H9 (cell line): ENCODE results near the gene PLD5. TPM values are rescaled to one million over a fixed set of nuclear protein-coding genes. Genes with fewer than 3 reads are reported as not detected.

ENCODE experiments used
- DNase-seq: peaks from one replicate; pipeline ENCODE4 v3.0.0-alpha.2; 2017
- H2AFZ ChIP-seq: one replicate; pipeline ENCODE4 v1.6.1; 2013; ENCODE audit warnings: mild to moderate bottlenecking, low read length, control low read depth, moderate library complexity
- H2AK5ac ChIP-seq: 2 replicates; pipeline ENCODE4 v1.6.1; 2013; ENCODE audit warnings: low read length, control low read depth, mixed read lengths; ENCODE audit not compliant: insufficient read length
- H2BK120ac ChIP-seq: one replicate; pipeline ENCODE4 v1.6.1; 2013; ENCODE audit warnings: low read depth, mild to moderate bottlenecking, low read length, control low read depth, inconsistent platforms; ENCODE audit not compliant: poor library complexity, severe bottlenecking
- H2BK12ac ChIP-seq: 2 replicates; pipeline ENCODE4 v1.6.1; 2013; ENCODE audit warnings: low read length, control low read depth, mixed read lengths, low read depth; ENCODE audit not compliant: insufficient read length
- H2BK15ac ChIP-seq: 2 replicates; pipeline ENCODE4 v1.6.1; 2013; ENCODE audit warnings: low read depth, low read length, control low read depth
- H2BK20ac ChIP-seq: one replicate; pipeline ENCODE4 v1.6.1; 2013; ENCODE audit warnings: low read depth, mild to moderate bottlenecking, low read length, control low read depth, inconsistent platforms; ENCODE audit not compliant: poor library complexity, severe bottlenecking
- H2BK5ac ChIP-seq: 2 replicates; pipeline ENCODE4 v1.6.1; 2013; ENCODE audit warnings: low read length, control low read depth, mixed read lengths; ENCODE audit not compliant: insufficient read length
- H3K14ac ChIP-seq: 2 replicates; pipeline ENCODE4 v1.6.1; 2013; ENCODE audit warnings: low read length, control low read depth; ENCODE audit not compliant: insufficient read depth
- H3K18ac ChIP-seq: 2 replicates; pipeline ENCODE4 v1.6.1; 2013; ENCODE audit warnings: low read depth, mild to moderate bottlenecking, mixed read lengths, low read length, control low read depth; ENCODE audit not compliant: insufficient read length
- H3K23ac ChIP-seq: 2 replicates; pipeline ENCODE4 v1.6.1; 2013; ENCODE audit warnings: low read length, control low read depth, mixed read lengths, low read depth; ENCODE audit not compliant: insufficient read length
- H3K23me2 ChIP-seq: 2 replicates; pipeline ENCODE4 v1.6.1; 2013; ENCODE audit warnings: low read depth, mild to moderate bottlenecking, mixed read lengths, low read length, control low read depth; ENCODE audit not compliant: insufficient read length, poor library complexity, severe bottlenecking
- H3K27ac ChIP-seq: 2 replicates; pipeline ENCODE4 v1.5.1; 2013; ENCODE audit warnings: low read length, control low read depth, mixed read lengths, low read depth; ENCODE audit not compliant: insufficient read length
- H3K27me3 ChIP-seq: 2 replicates; pipeline ENCODE4 v1.6.1; 2013; ENCODE audit warnings: low read length, control low read depth, inconsistent platforms; ENCODE audit not compliant: insufficient read depth
- H3K4ac ChIP-seq: 2 replicates; pipeline ENCODE4 v1.6.1; 2013; ENCODE audit warnings: low read depth, mild to moderate bottlenecking, control low read depth, inconsistent platforms, low read length, moderate library complexity
- H3K4me1 ChIP-seq: 2 replicates; pipeline ENCODE4 v1.6.1; 2013; ENCODE audit warnings: low read length, control low read depth, inconsistent platforms; ENCODE audit not compliant: insufficient read depth
- H3K4me2 ChIP-seq: 2 replicates; pipeline ENCODE4 v1.6.1; 2013; ENCODE audit warnings: low read length, control low read depth, mixed read lengths; ENCODE audit not compliant: insufficient read length, insufficient read depth
- H3K56ac ChIP-seq: 2 replicates; pipeline ENCODE4 v1.6.1; 2013; ENCODE audit warnings: low read depth, mild to moderate bottlenecking, mixed read lengths, low read length, control low read depth; ENCODE audit not compliant: insufficient read length
- H3K79me1 ChIP-seq: 2 replicates; pipeline ENCODE4 v1.6.1; 2013; ENCODE audit warnings: low read depth, mild to moderate bottlenecking, moderate library complexity, low read length, control low read depth, inconsistent platforms; ENCODE audit not compliant: insufficient read depth, poor library complexity, severe bottlenecking
- H3K79me2 ChIP-seq: 2 replicates; pipeline ENCODE4 v1.6.1; 2013; ENCODE audit warnings: low read length, control low read depth, inconsistent platforms; ENCODE audit not compliant: insufficient read depth
- H3K9ac ChIP-seq: 2 replicates; pipeline ENCODE4 v1.6.1; 2013; ENCODE audit warnings: low read length, control low read depth, mixed read lengths; ENCODE audit not compliant: insufficient read length; ENCODE audit errors: extremely low read depth
- H3K9me3 ChIP-seq: one replicate; pipeline ENCODE4 v1.6.1; 2013; ENCODE audit warnings: low read depth, low read length, inconsistent platforms; ENCODE audit not compliant: control insufficient read depth
- H3T11ph ChIP-seq: one replicate; pipeline ENCODE4 v1.6.1; 2013; ENCODE audit warnings: mild to moderate bottlenecking, low read length, control low read depth, inconsistent platforms
- H4K20me1 ChIP-seq: one replicate; pipeline ENCODE4 v1.6.1; 2013; ENCODE audit not compliant: control insufficient read depth, insufficient read length, insufficient read depth
- H4K5ac ChIP-seq: 2 replicates; pipeline ENCODE4 v1.6.1; 2013; ENCODE audit warnings: low read depth, mild to moderate bottlenecking, mixed read lengths, low read length, control low read depth; ENCODE audit not compliant: insufficient read length
- H4K8ac ChIP-seq: replicated peaks from 2 replicates; pipeline ENCODE4 v1.6.1; 2013; ENCODE audit warnings: low read length, control low read depth, mixed read lengths, low read depth; ENCODE audit not compliant: insufficient read length
- H4K91ac ChIP-seq: 2 replicates; pipeline ENCODE4 v1.6.1; 2013; ENCODE audit warnings: low read depth, mild to moderate bottlenecking, moderate library complexity, mixed read lengths, low read length, control low read depth; ENCODE audit not compliant: insufficient read length
- H3K27ac Mint-ChIP-seq, 3 experiments: 2 replicates in 2 of 3; 3 replicates in 1 of 3; pipeline ENCODE4 v1.8.0; 2020 to 2021; ENCODE audit warnings: mixed read lengths in 3 of 3, mild to moderate bottlenecking in 1 of 3, moderate library complexity in 1 of 3
- H3K27me3 Mint-ChIP-seq: 2 replicates; pipeline ENCODE4 v1.8.0; 2021; ENCODE audit warnings: low read depth, mild to moderate bottlenecking, moderate library complexity, mixed read lengths
- H3K36me3 Mint-ChIP-seq, 3 experiments: 2 replicates in 2 of 3; 3 replicates in 1 of 3; pipeline ENCODE4 v1.8.0; 2020 to 2021; ENCODE audit warnings: low read depth in 3 of 3, mixed read lengths in 3 of 3; ENCODE audit not compliant: insufficient read depth in 1 of 3
- H3K4me1 Mint-ChIP-seq, 2 experiments: 2 replicates each; pipeline ENCODE4 v1.8.0; 2020; ENCODE audit warnings: mixed read lengths in 2 of 2
- H3K4me3 Mint-ChIP-seq, 2 experiments: 2 replicates in 1 of 2; 3 replicates in 1 of 2; pipeline ENCODE4 v1.8.0; 2020 to 2021; ENCODE audit warnings: mild to moderate bottlenecking in 2 of 2, mixed read lengths in 2 of 2, moderate library complexity in 1 of 2
- H3K9me3 Mint-ChIP-seq, 2 experiments: 2 replicates in 1 of 2; 3 replicates in 1 of 2; pipeline ENCODE4 v1.8.0; 2020; ENCODE audit warnings: mild to moderate bottlenecking in 2 of 2, mixed read lengths in 2 of 2, moderate library complexity in 1 of 2
- WGBS: extraction: QIAGEN DNeasy Blood & Tissue Kit; methylation state at CpG from one replicate; pipeline ENCODE4 v1.1.7; 2013; ENCODE audit warnings: missing lambda C conversion rate, low lambda C conversion rate, mixed read lengths; ENCODE audit not compliant: insufficient read length; ENCODE audit errors: extremely low coverage; 5-methylcytosine and 5-hydroxymethylcytosine counted together
- total RNA-seq: library from RNA; stranded (reverse); gene quantifications from 2 replicates; pipeline ENCODE4 v1.2.1, GENCODE V29; 2021
- TF ChIP-seq, protein P1 (sequence below): fragments of 200-600 bp; sonication (generic); conservative IDR thresholded peaks from 3 replicates; pipeline ENCODE4 v1.8.0; 2021; ENCODE audit warnings: antibody characterized with exemption, mild to moderate bottlenecking

The PLD5 gene
- total RNA-seq, 1 experiment from 2014 or later, result 5.2 TPM

DNA sequence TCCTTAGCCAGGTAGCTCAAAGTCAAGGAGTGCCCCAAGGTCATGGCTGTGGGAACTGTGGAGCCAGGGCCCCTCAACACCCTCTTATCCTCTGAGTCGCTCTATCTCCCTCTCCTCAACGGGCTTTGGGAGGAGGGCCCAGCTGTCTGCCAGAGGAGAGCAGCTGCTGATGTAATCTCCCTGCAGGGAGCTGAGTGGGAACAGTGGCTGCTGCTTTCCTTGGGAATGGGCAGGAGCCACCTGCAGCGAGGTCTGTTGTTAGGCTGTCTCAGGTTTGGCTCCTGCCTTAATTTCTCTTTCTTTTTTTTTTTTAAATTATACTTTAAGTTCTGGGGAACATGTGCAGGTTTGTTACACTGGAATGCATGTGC is 466.8 kb downstream of the PLD5 start:
- Histone ChIP-seq H3K4me1 (peaks cover 4% of the 10 kb centered on the region; the same call in 1 of the 2 replicates), H3K14ac (no peak overlapping the region), H2AFZ (no peak overlapping the region), H3K27ac (no peak overlapping the region), H3K27me3 (no peaks in the 10 kb centered on the region), H2BK120ac (no peak overlapping the region), H3K4ac (no peak overlapping the region), H3K18ac (no peak overlapping the region), H3T11ph (no peak overlapping the region), H4K20me1 (no peaks in the 10 kb centered on the region), H2BK15ac (no peak overlapping the region), H2AK5ac (no peak overlapping the region), H3K9me3 (no peaks in the 10 kb centered on the region), H3K23me2 (no peaks in the 10 kb centered on the region), H3K23ac (no peak overlapping the region), H4K8ac (no peak overlapping the region), H2BK5ac (no peak overlapping the region), H2BK20ac (no peak overlapping the region), H3K79me1 (no peaks in the 10 kb centered on the region), H2BK12ac (no peak overlapping the region), H3K79me2 (no peaks in the 10 kb centered on the region), H3K9ac (no peak overlapping the region), H3K4me2 (no peak overlapping the region), H4K91ac (no peak overlapping the region), H3K56ac (no peak overlapping the region), H4K5ac (no peak overlapping the region)
- whole genome bisulfite sequencing, result no CpG with 5 or more reads among the region's 3 CpGs
- DNase-seq, result no peak
- no peaks in the 10 kb centered on the region; the same call in 1 of the 2 replicates for H3K27me3 Mint-ChIP-seq
- H3K36me3 Mint-ChIP-seq, result no peaks in the 10 kb centered on the region; a peak in 1 of 7 replicates
- H3K4me3 Mint-ChIP-seq, result no peak overlapping the region
- TF ChIP-seq, protein P1, sequence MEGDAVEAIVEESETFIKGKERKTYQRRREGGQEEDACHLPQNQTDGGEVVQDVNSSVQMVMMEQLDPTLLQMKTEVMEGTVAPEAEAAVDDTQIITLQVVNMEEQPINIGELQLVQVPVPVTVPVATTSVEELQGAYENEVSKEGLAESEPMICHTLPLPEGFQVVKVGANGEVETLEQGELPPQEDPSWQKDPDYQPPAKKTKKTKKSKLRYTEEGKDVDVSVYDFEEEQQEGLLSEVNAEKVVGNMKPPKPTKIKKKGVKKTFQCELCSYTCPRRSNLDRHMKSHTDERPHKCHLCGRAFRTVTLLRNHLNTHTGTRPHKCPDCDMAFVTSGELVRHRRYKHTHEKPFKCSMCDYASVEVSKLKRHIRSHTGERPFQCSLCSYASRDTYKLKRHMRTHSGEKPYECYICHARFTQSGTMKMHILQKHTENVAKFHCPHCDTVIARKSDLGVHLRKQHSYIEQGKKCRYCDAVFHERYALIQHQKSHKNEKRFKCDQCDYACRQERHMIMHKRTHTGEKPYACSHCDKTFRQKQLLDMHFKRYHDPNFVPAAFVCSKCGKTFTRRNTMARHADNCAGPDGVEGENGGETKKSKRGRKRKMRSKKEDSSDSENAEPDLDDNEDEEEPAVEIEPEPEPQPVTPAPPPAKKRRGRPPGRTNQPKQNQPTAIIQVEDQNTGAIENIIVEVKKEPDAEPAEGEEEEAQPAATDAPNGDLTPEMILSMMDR, result no peak
- H3K27ac Mint-ChIP-seq, result peak overlapping the region; percentile 35 to 89 (median 83); a peak in 4 of 7 replicates
- H3K9me3 Mint-ChIP-seq, result no peaks in the 10 kb centered on the region
- H3K4me1 Mint-ChIP-seq, result peaks cover 36 to 41% of the 10 kb centered on the region in 2 experiments
